Esophagus (tissue), 2 donors: ENCODE measurements around the gene SRGAP2C. TPM values are rescaled to one million over a fixed set of nuclear protein-coding genes. Genes with fewer than 3 reads are reported as not detected.
"Not testable (repeated sequence)": the region's sequence is repeated elsewhere in the genome, so short reads cannot be mapped to it uniquely, and the experiment has no call there.

ENCODE experiments used
- H3K27ac ChIP-seq, 2 donors: one replicate each; pipeline ENCODE4 v1.5.1; 2013; ENCODE audit warnings: low read depth in 2 of 2, mild to moderate bottlenecking in 2 of 2, inconsistent platforms in 1 of 2, low read length in 1 of 2, moderate library complexity in 1 of 2
- H3K27me3 ChIP-seq, 2 donors: one replicate each; pipeline ENCODE4 v1.6.1; 2013; ENCODE audit warnings: low read length in 2 of 2, control low read depth in 1 of 2, mild to moderate bottlenecking in 1 of 2; ENCODE audit not compliant: insufficient read depth in 2 of 2, control insufficient read depth in 1 of 2
- H3K36me3 ChIP-seq, 2 donors: one replicate each; pipeline ENCODE4 v1.6.1; 2013; ENCODE audit warnings: low read length in 1 of 2; ENCODE audit not compliant: control insufficient read depth in 2 of 2, insufficient read depth in 2 of 2
- H3K4me1 ChIP-seq, 2 donors: one replicate each; pipeline ENCODE4 v1.6.1; 2013; ENCODE audit warnings: low read length in 1 of 2; ENCODE audit not compliant: control insufficient read depth in 2 of 2, insufficient read depth in 2 of 2
- H3K4me3 ChIP-seq, 2 donors: one replicate each; pipeline ENCODE4 v1.5.1; 2013; ENCODE audit warnings: low read length in 2 of 2, mild to moderate bottlenecking in 2 of 2, low read depth in 1 of 2, moderate library complexity in 1 of 2
- H3K9me3 ChIP-seq, 2 donors: one replicate each; pipeline ENCODE4 v1.6.1; 2013; ENCODE audit warnings: mild to moderate bottlenecking in 2 of 2, low read depth in 1 of 2, low read length in 1 of 2, moderate library complexity in 1 of 2; ENCODE audit not compliant: control insufficient read depth in 2 of 2, insufficient read depth in 1 of 2
- WGBS, 2 donors: extraction: QIAGEN DNeasy Blood & Tissue Kit; methylation state at CpG; one replicate each; pipeline ENCODE4 v1.1.7; 2013; 5-methylcytosine and 5-hydroxymethylcytosine counted together
- polyA plus RNA-seq, 2 donors: library from polyadenylated mRNA; stranded (reverse); fragments of 200-250 nt; gene quantifications; one replicate each; pipeline ENCODE4 v1.2.3, GENCODE V29; 2013
- donor health status: healthy with polysubstance abuse.
- donor health status: Bipolar disorder and iron deficiency.

SRGAP2C gene
- polyA plus RNA-seq, 2 donors = 2.0 to 2.8 TPM

DNA sequence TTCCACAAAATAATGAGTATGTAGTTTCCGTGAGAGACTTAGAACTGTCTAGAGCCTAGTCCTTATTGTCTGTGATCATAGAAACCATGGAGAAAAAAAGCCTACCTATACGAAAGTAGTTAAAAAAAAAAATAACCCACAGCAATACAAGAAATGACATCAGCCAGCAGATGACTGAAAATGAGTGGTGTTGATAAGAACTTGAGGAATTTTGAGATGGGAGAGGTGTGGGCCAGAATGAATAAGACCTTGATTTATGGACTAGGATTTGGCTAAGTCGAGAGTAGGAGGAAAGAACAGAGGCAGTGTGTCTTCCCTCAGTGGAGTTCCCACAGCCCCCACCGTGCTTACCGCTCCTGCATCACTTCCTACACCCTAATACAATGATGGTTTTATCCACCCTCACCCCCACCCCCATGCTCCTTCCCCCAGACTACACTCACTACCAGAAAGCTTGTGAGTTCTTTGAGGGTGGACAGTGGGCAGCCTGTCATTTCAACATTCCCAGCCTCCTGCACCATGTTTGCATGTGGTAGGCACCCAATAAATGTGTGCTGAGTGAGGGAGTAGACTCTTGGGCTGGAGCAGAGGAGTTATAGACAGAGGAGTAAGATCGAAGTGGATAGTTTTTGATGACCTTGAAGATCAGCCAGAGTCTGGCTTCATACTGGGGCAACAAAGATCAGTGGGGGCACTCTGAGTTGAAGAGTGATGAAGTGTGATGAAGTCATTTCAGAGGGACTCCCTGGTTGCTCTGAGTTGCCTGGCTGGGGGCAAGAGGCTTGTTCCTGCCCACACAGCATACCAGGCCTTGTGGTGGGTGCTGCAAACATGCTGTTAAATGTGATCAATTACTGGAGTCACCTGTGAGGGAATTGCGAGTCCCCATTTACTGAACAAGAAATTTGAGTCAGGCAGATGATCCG, 21.3 kb downstream of the SRGAP2C start:
- H3K27ac ChIP-seq, H3K36me3 ChIP-seq, H3K27me3 ChIP-seq, H3K9me3 ChIP-seq, H3K4me3 ChIP-seq, H3K4me1 ChIP-seq: not testable (repeated sequence)
- WGBS, 2 donors = 82 to 98% methylated on average over 1 to 2 of the region's 8 CpGs

GRCh38 chr1:121207328-121207727, 22.6 kb downstream of the SRGAP2C start:
- not testable (repeated sequence) for H3K36me3 ChIP-seq, H3K27me3 ChIP-seq, H3K4me1 ChIP-seq, H3K9me3 ChIP-seq, H3K4me3 ChIP-seq, H3K27ac ChIP-seq
- WGBS, 2 donors = 93 to 100% methylated on average over 1 of the region's 2 CpGs

GRCh38 chr1:121208375-121208774, 23.6 kb downstream of the SRGAP2C start:
- not testable (repeated sequence) for H3K27me3 ChIP-seq, H3K4me1 ChIP-seq, H3K36me3 ChIP-seq, H3K4me3 ChIP-seq, H3K27ac ChIP-seq, H3K9me3 ChIP-seq
- WGBS, 2 donors = 67 to 81% methylated on average over 4 of the region's 6 CpGs

DNA sequence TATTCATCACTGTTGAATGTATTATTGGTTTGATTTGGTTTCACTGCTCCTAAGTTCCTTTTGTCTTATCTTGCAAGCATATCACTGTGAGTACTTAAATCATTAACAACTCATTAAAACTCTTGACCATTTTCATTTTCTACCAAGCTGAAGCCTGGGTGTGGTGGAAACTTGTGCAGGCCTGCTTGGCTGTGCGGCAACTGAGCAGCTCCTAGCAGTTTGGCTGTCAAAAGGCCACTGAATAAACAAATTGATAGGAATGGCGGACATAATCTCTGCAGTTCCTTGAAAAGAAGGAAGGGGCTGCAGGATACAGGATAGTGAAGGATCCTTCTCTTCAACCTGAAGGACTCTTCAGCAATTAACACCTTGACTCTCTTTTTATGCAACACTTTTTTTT, 26.0 kb downstream of the SRGAP2C start:
- H3K4me3 ChIP-seq, H3K9me3 ChIP-seq, H3K4me1 ChIP-seq, H3K36me3 ChIP-seq, H3K27me3 ChIP-seq, H3K27ac ChIP-seq: not testable (repeated sequence)
- 51 to 59% methylated on average over 2 of the region's 2 CpGs for WGBS, 2 donors

DNA sequence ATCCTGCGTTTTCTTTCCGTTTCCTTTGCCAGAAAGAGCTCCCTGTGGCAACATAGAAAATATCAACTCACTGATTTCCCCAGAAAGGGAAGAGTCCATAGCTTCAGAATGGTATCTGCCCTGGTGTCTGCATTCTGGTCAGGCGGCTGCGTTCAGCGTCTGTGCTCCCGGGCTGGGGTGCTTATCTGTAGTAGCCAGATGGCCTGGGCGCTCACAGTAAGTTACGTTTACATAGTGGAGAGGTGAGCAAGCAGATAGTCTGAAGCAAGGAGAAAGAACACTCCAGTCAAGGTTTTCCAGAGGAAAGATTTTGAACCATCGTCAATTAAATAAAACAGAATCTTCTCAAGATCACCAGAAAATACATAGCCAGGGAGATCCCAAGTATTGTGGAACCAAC, 28.7 kb downstream of the SRGAP2C start:
- not testable (repeated sequence) for H3K27me3 ChIP-seq, H3K36me3 ChIP-seq, H3K9me3 ChIP-seq, H3K4me1 ChIP-seq, H3K4me3 ChIP-seq, H3K27ac ChIP-seq
- 60 to 96% methylated on average over 1 to 7 of the region's 9 CpGs for WGBS, 2 donors

GRCh38 chr1:121214544-121215156, 29.9 kb downstream of the SRGAP2C start:
- not testable (repeated sequence) for H3K27ac ChIP-seq, H3K36me3 ChIP-seq, H3K27me3 ChIP-seq, H3K9me3 ChIP-seq, H3K4me3 ChIP-seq, H3K4me1 ChIP-seq
- WGBS, 2 donors = 42% methylated on average over 2 of the region's 5 CpGs; no CpG with 5 or more reads in 1 of the 2 donors

DNA sequence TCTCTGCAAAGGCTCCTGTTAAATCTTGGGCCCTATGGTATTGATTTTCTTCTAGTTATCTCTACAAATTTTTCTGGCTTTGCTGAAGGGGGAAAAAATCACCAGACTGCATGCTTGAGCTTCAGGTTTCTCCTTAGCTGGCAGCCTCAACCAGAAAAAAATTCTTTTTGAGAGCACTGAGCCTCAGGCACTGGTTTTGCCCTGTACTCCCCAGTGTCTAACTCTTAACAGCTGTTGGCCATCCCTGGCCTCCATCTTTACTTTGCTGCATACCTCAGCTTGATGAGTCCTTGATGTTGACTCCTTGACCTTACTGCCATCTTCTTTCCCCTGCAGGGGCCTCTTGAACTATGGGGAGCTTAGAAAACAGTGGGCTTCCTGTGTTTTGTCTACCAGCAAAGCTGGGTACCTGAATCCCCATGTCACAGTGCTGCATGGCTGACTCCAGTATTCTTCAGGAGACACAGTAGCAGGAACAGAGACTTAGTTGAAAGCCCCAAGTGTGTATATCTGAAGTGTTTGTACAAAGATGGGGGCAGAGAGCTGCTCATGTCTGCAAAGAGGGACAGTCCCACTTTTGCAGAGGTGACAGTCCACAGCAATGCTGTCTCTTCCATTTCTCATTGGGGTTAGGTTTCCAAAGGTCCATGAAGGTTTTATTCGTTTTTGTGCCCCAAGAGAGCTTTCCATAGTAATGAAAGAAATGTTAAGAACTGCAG, 31.1 kb downstream of the SRGAP2C start:
- H3K27me3 ChIP-seq, H3K9me3 ChIP-seq, H3K4me3 ChIP-seq, H3K4me1 ChIP-seq, H3K27ac ChIP-seq, H3K36me3 ChIP-seq: not testable (repeated sequence)
- WGBS, 2 donors = 76 to 80% methylated on average over 1 of the region's 1 CpG

DNA sequence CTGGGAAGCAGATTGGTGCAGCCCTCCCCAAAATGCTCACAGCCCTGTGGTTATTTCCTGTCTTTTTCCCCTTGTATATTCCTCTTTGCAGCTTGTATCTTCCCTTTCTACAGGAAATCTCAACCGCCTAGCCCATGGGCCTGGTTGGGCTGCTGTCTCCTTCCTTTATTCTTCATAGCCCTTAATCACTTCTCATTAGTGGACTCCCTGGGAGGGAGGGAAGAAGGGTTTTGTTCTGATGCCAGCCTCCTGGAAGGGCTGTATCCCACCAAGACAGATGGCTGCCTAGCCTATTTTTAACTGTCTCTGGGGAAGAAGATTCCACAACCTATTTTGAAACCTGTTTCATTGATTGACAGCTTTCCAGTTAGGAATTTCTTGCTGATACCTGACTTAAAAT, 31.9 kb downstream of the SRGAP2C start:
- not testable (repeated sequence) for H3K9me3 ChIP-seq, H3K27ac ChIP-seq, H3K4me3 ChIP-seq, H3K4me1 ChIP-seq, H3K27me3 ChIP-seq, H3K36me3 ChIP-seq
- no CpG with 5 or more reads among the region's 1 CpG for WGBS, 2 donors

- H3K27me3 ChIP-seq, H3K4me1 ChIP-seq, H3K36me3 ChIP-seq, H3K4me3 ChIP-seq, H3K27ac ChIP-seq, H3K9me3 ChIP-seq: not testable (repeated sequence)
- WGBS, 2 donors = 83 to 85% methylated on average over 1 of the region's 1 CpG
Measured at GRCh38 chr1:121221770-121222169, 37.0 kb downstream of the SRGAP2C start.
